GM12865 (cell line): Measurements from ENCODE around the gene OR52E1.

Source experiments
- DNase-seq: peaks from one replicate; pipeline ENCODE4 v3.0.0; 2010; ENCODE audit warnings: low read depth
- H3K4me3 ChIP-seq: 2 replicates; pipeline ENCODE4 v1.5.1; 2011; ENCODE audit warnings: mild to moderate bottlenecking, low read depth, low read length, control low read depth
- TF ChIP-seq, protein P1 (sequence below): IDR thresholded peaks from 2 replicates; pipeline ENCODE4 v1.5.1; 2011; ENCODE audit warnings: low read length, control low read depth, low read depth, inconsistent platforms; ENCODE audit not compliant: insufficient read depth; ENCODE audit errors: missing control alignments

Gene OR52E1

DNA sequence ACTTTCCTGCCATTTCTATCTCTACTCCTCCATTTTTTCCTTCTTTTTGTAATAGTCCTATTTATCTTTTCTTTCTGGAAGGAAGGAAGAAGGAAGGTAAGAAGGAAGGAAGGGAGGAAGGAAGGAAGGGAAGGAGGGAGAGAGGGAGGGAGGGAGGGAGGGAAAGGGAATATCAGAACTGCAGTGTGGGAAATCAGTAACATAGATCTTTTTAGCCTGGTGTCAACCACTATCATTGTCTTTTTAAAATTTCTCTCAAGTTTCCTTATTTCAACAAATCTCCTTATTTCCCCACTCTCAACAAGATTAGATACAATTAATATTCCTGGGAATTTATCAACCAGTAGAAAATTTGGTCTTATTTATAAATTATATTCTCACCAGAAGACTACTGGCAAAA, 33.7 kb downstream of the OR52E1 start:
- no peak for DNase-seq
- TF ChIP-seq, protein P1, sequence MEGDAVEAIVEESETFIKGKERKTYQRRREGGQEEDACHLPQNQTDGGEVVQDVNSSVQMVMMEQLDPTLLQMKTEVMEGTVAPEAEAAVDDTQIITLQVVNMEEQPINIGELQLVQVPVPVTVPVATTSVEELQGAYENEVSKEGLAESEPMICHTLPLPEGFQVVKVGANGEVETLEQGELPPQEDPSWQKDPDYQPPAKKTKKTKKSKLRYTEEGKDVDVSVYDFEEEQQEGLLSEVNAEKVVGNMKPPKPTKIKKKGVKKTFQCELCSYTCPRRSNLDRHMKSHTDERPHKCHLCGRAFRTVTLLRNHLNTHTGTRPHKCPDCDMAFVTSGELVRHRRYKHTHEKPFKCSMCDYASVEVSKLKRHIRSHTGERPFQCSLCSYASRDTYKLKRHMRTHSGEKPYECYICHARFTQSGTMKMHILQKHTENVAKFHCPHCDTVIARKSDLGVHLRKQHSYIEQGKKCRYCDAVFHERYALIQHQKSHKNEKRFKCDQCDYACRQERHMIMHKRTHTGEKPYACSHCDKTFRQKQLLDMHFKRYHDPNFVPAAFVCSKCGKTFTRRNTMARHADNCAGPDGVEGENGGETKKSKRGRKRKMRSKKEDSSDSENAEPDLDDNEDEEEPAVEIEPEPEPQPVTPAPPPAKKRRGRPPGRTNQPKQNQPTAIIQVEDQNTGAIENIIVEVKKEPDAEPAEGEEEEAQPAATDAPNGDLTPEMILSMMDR, result no peak
- H3K4me3 ChIP-seq, result no peak overlapping the region

GRCh38 chr11:5107285-5107684, 37.9 kb downstream of the OR52E1 start:
- no peak for DNase-seq
- TF ChIP-seq, protein P1, result no peak
- no peak overlapping the region for H3K4me3 ChIP-seq

DNA sequence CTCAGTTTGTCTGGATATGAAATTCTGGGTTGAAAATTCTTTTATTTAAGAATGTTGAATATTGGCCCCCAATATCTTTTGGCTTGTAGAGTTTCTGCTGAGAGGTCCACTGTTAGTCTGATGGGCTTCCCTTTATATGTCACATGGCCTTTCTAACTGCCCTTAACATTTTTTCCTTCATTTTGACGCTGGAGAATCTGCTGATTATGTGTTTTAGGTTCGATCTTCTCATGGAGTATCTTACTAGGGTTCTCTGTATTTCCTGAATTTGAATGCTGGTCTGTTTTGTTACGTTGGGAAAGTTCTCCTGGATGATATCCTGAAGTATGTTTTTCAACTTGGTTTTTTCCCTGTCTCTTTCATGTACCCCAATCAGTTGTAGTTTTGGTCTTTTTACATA, 46.0 kb downstream of the OR52E1 start:
- TF ChIP-seq, protein P1, result no peak
- no peak overlapping the region for H3K4me3 ChIP-seq
- DNase-seq, result no peak

DNA sequence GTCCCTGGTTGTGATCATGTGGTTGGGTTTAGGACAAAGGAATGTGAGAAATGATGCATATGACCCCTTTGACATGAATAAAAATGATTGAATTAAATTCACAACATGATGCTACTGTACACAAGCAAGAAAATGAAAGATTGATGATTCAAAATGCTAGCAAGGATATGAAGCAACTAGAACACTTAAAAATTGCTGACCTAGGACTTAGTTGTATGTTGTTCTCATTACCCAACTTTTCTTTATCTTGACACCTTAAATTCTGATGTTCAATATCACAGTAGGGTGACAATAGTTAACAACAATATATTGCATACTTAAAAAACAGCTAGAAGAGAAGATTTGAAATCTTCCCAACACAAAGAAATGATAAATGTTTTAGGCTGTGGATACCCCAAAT, 48.2 kb downstream of the OR52E1 start:
- TF ChIP-seq, protein P1, result no peak
- DNase-seq, result no peak
- no peak overlapping the region for H3K4me3 ChIP-seq

- H3K4me3 ChIP-seq, result no peak overlapping the region
- no peak for DNase-seq
- TF ChIP-seq, protein P1, result no peak
These were observed 49.5 kb downstream of the OR52E1 start for GRCh38 chr11:5118893-5119292.
